NT2/D1 (cell line): ENCODE data around the gene TCERG1L.

Source experiments
- SUZ12 ChIP-seq: IDR thresholded peaks from 2 replicates; pipeline ENCODE4 v1.6.1; 2011; ENCODE audit not compliant: insufficient read length, insufficient read depth; ENCODE audit errors: extremely low read depth
- YY1 ChIP-seq: IDR thresholded peaks from 2 replicates; pipeline ENCODE4 v1.6.1; 2011; ENCODE audit not compliant: insufficient read length, insufficient read depth

DNA sequence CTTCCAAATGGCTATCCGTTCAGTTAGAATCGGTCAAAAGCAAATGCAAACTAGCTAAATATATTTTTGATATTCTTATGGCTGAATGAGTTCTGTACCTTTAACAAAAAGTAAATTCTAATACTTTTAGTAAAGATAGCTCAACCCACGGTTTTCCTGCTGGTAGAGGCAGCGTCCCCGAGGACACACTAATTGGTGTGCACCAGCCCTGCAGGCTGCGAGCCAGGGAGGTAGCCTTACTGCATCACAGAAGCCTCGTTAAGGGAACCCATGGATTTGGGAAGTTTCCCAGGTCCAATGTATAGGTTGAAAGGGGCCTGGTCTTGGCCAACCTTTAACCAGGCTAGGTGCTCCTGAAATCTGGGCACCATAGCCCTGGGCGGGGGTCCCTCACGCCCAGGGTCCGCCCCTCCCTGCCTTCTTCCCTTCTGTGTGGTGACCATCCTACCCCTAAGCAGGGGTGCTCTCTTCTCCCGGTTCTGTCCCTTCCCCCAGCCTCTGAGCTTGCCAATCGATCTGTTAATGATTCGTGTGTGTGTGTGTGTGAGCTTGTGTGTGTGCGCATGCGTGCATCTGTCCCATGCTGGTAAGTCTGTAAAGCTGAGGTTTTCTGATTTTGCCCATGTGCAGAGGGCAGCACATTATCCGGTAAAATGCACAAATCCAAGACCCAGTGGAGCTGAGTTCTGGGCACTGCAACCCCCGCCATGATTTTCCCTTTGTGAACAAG is 191.7 kb downstream of the TCERG1L start:
- TF ChIP-seq YY1 (no peak), SUZ12 (no peak)
